CD4-positive, alpha-beta T cell treated with Interleukin-15 for 4 hours (primary cell): Measurements from ENCODE around the gene INPP5A.
"Not testable (repeated sequence)": the region's sequence is repeated elsewhere in the genome, so short reads cannot be mapped to it uniquely, and the experiment has no call there.

ENCODE experiments used
- DNase-seq: peaks from one replicate; pipeline ENCODE4 v3.0.0-alpha.2; 2020; ENCODE audit warnings: low spot score

INPP5A gene

DNA sequence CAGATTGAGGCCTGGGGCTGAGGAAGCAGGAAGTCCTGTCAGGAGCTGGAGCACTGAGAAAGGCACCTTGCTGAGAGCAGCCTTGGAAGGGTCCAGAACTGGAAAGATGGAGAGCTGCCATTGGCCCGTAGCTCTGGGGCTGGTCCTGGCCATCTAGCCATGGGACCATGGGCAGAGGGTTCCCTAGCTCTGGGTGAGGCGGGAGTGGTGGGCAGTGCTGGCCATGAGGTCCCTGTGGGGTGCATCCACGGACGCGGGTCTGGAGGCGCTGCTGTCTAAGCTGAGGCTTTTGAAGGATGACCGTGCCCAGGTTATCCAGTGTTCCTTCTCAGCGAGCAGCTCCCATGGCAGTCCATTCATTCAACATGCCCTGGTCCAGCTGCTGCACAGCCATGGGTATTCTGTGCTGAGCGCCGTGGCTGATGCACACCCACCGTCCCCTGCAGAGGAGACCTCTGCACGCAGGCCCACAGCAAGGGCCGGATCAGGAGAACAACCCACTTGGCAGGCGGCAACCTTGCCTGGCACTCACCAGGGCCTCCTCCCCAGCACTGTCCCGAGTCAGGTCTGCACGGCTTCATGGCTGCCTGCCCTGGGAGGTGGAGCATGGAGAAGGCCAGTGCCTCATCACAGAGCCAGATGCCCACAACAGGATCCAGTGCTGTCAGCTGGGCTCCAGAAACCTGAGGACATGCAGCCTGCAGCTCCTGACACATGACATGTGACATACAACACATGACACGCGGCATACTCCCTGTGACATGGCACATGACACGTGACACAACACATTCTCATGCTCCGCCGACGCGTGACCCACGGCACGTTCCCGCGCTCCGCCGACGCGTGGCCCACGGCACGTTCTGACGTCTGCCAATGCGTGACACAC lies 121.9 kb downstream of the INPP5A start:
- DNase-seq = no peak

DNA sequence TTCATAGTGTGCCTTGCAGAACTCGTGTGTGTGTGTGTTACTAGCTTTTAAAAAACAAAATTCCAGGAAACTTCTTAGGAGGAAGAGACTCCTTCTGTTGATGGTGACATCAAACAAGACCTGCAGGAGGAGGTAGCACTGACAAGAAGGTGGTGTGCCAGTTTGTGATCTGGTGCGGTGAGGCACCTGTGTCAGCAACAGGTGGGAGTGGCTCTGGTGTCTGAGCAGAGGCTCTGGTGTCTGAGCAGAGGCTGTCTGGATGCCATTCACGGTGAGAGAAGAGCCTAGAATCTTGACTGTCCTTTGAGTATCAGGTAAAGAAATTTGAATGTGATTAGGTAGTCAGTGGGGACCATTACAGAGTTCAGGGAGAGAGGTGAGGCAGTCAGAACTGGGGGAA lies 122.8 kb downstream of the INPP5A start:
- no peak for DNase-seq

DNA sequence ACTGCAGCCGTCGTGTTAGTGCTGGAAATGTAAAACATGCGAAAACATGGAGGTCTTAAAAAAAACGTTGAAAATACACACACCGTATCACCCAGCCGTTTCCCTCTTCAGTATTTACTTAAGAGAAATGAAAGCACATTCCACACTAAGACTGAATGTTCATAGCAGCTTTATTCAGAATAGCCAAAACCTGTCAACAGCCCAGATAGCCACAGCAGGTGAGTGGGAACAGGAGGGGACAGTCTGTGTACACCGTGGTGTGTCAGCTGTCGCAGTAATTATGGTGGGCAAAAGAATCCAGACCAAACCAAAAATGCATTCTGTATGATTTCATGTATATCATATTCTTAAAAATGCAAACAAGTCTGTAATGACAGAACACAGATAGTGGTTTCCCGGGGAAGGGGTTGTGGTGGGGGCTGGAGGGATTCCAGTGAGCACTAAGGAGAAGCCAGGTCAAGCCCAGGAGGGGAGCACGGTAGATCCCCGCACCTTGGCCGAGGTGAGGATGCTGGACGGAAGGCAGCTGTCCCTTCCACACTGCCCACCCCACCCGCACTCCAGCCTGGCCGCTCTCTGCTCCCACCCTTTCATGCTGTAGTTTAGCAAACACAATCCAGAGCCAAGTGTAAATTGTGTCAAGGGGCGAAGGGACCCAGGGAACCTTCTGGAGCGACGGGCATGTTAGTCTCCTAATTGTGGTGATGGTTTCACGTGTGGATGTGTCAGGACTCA lies 124.8 kb downstream of the INPP5A start:
- DNase-seq = no peak

DNA sequence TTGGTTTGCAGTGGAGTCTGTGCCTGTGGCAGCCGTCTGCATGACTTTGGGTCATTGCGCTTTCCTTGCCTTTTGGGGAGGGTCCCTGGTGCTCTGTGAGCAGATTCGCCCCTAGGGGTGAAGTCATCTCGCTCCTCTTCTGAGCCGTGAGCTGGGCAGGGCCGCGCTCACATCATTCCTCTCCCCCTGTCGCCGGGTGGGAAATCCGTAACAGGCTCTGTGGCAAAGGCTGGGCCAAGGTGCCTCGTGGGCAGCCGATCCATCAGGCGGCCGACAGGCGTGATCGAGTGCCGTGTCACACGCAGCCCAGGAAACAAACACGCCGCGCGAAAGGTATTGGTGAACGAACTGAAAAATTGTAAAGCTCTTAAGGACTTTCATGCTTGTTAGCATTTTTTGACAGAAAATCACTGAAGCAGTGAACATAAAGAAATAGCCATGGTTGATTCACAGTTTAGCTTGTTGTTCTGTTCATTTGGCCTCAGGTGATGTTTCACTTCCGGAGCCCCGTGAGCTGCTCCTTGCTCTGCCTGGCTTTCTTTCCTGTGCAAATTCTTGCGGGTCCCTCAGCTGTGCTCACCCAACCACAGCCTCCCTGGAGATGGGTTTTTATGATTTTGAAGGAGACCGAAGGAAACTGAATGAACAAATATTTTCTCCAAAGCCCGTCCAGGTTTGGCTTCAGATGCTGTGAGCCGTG lies 126.2 kb downstream of the INPP5A start:
- no peak for DNase-seq

DNA sequence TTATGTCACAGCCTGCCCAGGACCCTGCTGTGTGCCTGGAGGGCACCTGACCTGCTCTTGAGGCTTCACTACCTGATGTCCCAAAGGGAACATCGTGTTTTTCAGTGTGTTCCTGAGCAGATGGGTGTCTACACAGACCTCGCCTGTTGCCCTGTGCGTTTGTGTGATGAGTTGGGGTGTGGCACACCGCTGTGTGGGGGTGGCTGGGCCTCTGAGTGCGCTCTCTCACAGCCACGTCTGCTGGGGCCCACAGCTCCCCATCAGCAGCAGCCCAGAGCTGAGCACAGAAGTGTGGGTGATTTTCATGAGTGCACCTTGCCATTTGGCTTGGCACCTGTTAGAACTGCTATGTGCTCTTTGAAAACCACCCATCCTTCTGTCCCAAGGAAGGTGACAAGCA lies 126.8 kb downstream of the INPP5A start:
- DNase-seq = no peak

DNA sequence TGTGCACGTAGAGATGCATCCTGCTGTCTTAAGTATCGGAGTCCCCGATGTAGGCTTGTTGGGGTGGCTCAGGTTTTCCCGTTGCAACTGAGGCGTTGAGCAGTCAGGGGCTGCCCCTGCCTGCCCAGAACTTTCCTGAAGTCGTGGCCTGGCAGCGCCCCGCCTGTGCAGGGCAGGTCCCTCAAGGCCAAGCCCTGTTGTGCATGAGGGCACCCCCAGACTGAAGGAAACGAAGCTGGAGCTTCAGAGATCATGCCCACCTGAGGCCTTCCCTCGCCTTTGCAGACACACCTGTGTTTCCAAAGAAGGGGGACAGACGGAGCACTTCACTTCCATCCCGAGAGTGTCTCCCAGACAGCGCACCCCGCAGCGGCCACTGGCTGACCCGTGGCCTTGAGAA lies 127.3 kb downstream of the INPP5A start:
- DNase-seq = no peak

DNA sequence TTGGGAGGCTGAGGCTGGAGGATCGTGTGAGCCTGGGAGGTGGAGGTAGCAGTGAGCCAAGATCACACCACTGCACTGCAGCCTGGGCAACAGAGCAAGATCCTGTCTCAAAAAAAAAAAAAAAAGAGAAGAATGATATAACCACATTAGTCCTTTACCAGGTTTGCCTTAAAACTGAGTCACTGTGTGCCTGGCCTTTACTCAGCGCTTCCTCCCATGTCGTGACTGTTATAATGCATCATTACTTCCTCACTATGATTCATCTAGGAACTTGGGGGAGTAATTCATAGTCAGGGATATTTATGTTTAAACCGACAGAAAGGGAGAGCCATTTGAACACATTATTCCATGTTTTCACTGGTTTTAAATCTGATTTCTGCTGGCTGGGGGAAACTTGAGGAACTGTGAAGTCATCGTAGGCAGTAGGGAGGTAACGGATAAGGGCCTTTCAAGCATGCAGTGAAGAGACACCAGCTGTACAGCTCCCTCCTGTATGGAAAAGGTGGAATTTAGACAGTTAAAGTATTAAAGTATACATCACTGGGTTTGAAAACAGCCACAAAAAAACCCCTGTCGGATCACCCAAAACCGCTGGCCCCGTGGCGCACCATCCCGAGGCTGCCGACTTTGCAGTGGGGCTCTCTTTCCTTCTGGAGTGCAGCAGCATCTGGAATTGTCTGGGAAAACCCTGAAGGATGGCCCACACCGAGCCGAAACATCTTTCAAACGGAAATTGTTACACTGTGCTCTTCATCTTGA lies 128.5 kb downstream of the INPP5A start:
- peak; percentile 10 for DNase-seq

DNA sequence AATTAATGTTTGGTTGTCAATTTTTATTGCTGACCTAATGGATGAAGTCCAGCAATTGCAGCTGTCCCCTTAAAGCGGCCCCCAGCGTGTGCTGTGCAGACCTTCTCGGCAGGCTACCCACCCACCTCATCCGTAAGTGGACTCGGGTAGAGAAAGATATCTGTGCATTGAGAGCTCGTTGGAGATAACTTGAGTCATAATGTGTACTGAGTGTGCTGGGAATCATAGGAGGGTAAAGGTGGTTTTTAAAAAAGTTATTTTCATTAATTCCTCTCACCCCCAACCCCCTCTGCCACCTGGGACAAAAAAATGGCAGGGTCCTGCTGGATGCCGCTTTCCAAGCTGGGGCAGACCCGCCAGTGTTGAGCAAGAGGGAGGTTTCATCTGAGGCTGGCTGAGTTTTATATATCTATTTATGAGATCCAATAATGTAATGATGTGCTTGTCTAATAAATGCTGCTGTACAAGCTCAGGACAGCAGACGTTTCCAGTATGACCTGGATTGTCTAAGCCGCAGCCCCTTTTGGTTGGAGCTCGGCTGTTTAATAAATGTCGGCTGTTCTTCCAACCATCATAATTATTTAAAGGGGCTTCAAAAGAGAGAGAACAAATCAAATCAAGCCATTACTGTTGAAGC lies 129.2 kb downstream of the INPP5A start:
- DNase-seq = no peak

DNA sequence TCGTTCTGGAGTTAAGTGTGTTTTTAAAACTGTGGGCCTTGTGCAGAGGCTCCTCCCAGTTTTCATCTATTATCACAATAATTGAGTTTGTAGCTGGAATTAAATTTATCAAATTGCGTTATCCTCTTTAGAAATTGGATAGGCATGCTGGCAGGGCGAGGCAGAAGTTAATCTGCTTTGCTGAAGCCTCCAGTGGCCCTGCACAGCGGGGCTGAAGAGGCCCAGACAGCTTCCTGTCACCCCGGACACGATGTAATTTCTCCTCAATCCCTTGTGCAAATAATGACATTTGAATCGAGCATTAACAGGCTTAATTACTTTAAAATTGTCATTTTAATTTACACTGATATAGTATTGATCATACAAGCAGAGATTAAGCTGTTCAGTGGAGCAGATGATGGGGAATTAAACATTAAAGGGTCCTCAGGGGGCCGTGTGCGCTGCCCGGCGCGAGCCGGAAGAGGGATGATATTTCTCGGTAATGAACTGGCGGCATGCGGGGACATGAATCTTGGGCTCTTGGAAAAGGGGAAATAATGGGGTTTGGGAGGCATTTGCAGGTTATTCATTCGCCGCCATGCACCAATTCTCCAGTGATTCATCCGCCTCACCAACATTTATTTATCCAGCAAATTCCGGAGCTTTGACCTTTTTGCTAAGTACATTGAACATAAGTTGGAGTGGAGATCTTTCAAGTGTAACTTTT lies 129.9 kb downstream of the INPP5A start:
- no peak for DNase-seq

DNA sequence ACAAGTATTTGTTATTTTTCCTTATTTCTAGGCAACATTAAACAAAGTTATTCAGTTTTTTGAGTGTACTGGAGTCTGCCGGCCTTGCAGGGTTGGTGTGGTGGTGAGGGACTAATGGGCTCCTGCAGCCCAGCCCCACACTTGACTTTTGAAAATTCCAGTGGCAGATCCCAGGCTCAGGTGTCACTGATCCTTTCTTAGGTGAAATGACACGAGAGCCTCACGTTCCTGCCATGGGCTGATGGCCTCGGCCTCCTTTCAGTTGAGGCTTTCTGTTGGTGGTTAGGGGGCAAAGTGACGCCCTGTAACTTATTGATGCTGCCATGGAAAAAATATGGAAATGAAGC lies 130.4 kb downstream of the INPP5A start:
- DNase-seq = no peak

DNA sequence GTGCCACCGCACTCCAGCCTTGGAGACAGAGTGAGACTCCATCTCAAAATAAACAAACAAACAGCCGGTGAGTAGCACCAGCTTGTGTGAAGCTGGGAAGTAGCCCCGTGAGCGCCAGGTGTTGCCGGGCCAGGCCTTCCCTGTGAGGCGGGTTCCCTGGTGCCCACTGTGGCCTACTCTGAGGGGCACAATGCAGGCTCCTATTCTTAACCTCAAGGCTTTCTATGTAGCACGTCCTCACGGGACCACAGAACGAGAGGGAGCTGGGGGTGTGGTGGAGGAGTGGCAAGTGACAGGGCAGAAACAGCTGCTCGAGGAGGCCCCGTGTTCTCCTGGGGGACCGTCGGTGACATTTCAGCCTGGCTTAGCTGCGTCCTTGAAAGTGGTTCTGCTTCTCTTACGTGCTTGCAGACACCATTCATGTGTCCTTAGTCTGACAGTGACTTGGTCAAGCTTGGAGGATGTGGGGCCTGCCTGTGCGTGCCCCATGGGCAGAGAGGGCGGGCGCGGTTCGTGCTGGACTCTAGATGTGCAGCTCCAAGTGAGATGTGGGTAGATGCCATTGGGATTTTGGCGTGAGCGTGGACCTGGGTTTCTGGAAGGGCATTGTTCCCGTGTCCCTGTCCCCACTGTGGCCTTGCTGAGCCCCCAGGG lies 131.7 kb downstream of the INPP5A start:
- no peak for DNase-seq

DNA sequence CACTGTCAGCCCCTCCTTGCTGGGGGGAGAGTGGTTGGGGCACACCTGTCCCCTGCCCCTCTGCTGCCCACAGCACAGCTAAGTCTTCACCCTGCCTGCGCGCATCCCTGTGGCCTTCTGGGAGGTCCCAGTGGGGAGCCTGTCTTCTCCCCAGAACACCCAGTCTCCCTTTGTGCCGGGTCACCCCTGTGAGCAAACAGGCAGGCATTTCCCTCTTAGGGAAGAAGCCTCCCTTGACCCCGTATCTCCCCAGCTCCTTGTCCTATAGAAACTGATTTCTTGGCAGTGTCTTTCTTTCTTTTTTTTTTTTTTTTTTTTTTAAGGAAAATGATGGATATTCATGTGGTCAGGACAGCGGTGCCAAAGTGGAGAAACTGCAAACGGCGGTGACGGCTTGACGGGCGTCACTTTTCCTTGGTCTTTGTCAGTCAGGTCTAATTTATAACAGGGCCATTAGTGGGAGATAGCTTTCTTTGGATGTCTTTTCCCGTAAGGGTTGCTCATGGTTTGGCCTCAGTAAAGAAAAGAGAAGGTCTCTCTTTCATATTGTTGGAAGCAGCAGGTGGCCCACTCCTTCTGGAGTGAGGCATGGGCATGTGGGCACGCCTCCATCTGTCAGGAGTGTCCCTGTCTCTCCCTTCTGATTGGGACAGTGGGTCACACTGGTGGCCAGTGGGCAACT lies 133.1 kb downstream of the INPP5A start:
- no peak for DNase-seq

DNA sequence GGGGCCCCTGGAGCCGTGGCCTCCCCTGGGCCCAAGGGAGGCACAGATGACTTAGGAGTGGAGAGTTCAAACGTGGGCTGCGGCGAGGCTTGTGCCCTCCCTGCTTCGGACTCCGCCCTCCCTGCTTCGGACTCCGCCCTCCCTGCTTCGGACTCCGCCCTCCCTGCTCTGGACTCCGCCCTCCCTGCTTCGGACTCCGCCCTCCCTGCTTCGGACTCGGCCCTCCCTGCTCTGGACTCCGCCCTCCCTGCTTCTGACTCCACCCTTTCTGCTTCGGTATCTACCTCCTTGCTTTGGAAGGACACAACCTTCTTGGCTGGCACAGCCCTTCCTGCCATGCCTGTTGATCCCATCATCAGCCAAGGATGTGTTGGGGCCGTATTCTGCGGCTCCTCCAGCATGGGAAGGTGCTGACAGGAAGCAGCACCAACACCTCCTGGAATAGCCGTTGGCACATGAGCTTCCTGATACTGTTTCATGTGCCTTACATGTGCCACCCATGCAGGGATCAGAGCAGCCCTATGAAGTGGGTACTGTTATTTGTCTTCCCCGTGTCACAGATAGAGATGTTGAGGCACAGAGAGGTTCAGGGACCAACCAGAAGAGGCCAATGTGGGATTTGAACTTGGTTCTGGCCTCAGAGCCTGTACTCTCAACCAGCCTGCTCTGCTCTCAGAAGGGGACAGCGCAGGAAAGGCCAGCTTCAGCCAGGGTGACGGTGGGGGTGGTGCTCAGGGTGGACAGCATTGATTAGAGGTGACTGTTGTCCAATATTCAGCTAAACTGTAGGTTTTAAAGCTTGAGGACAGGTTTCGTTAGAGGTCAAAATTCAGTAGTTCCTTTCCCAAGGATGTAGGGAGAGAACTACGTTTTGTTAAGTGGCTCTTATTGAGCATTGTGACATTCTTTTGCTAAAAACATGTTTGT lies 133.9 kb downstream of the INPP5A start:
- no peak for DNase-seq

DNA sequence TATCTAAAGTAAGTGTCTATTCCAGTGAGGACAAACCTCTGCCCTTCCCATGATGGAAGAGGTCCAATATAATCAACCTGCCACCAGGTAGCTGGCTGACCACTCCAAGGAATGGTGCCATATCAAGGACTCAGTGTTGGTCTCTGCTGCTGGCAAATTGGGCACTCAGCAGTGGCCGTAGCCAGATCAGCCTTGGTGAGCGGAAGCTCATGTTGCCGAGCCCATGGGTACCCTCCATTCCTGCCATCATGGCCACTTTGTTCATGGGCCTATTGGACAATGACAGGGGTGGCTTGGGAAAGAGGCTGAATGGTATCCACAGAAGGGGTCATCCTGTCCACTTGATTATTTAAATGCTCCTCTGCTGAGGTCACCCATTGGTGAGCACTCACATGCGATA lies 136.2 kb downstream of the INPP5A start:
- not testable (repeated sequence) for DNase-seq

DNA sequence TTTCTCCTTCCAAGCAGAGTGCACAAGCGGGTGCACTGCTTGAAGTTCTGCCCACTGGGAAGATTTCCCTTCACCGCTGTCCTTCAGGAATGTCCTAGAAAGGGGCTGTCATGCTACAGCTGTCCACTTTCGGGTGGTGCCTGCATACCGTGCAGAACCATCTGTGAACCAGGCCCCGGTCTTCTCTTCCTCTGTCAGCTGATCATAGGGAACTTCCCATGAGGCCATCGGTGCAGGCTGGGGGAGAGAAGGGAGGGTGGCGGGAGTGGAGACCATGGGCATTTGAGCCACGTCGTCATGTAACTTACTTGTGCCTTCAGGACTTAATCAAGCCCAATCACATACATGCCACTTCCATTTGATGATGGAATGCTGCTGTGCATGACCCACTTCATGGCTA lies 136.7 kb downstream of the INPP5A start:
- no peak for DNase-seq

DNA sequence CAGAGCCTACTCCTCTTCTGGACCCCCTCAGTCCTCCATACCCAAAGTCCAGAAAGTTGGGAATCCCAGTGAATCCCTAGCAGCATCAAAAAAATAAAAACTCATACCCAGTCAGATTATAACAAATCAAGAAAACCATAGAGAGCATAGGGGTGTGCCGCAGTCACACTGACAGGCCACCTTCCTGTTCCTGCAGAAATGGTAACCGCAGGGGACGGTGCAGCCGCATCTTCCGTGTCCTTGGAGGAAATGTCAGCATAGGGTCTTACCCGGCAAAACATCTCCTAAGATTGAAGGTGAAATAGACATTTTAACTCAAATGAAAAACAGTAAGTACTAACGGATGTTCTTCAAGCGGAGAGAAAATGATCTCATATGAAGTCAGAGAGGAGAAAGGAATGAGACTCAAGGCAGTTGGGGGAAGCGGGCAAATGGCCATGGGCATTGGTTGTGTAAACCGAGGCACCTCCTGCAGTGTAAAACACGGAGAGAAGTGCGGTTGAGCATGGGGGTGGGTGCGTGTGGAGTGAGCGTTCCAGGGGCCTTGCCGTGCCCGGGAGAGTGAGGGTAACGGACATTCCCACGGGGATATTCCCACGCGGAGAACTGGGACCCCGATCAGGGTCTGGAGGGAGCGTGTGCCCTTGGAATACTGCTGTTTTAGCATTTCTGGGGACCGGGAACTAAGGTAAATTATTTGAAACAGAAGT lies 137.6 kb downstream of the INPP5A start:
- DNase-seq = no peak

DNA sequence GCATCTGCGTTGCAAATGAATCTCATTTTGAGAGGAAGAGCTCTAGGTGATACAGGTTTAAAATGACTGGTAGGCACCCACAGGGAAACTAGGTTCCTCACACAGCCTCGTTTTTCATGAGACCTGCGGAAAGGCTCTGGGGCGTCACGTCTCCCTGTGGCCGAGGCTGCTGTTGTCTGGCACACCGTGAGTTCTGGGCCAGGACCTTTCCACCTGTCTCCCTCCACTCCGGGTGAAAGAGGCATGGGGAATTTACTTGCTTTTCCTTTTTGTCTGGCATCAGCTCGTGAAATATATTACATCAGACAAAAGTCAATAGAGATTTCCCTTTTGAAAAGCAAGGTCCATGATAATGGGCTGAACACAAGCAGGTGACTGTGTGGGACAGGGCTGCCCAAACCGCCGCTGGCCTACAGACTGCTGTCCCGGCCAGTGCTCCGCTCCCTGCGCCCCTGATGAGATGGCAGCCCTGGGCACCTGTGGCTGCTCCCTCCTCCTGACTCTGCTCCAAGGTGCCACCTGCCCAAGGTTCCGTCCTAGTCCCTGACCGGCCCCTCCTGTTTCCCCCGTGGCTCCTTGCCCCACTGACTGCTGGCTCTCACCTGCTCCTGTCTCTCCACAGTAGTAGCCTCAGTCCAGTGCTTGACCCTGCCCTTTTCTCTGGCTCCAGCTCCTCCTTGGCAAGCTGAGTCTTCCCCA lies 138.8 kb downstream of the INPP5A start:
- no peak for DNase-seq

DNA sequence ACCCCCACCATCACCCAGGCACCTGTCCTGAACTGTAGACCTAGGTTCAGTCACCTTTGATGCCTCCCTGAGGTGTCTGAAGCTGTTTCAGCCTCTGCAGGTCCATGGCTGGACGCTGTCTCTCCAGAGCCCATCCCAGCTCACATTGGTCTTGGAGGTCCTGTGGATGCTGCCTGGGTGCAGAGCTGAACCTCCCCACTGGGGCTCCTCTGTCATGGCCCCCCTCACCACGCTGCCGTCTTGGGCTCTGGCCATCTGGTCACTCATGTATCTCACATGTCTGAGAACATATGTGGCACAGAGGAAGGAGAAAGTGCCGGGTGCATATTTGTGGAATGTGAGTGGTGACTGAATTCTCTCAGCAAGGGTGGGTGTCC lies 139.5 kb downstream of the INPP5A start:
- DNase-seq = no peak
